H1 (cell line): Measurements from ENCODE around the gene SHTN1. TPM values are rescaled to one million over a fixed set of nuclear protein-coding genes. Genes with fewer than 3 reads are reported as not detected.

Experiments
- CTCF ChIA-PET: fragments of 300-600 bp; sonication (Branson Sonifier 250); formaldehyde crosslinking; loops from one replicate; lab custom pipeline; 2021; ENCODE audit not compliant: partially characterized antibody; lab: Charles Lee
- POLR2A ChIA-PET: fragments of 300-600 bp; sonication (Branson Sonifier 250); formaldehyde crosslinking; loops from one replicate; lab custom pipeline; 2021; ENCODE audit warnings: inconsistent platforms; ENCODE audit not compliant: partially characterized antibody; lab: Charles Lee
- DNase-seq, 2 experiments: peaks; one replicate each; pipeline versions ENCODE4 v3.0.0 to v3.0.0-alpha.2; 2010 to 2022; ENCODE audit warnings: low spot score in 2 of 2, low read depth in 1 of 2, mixed read lengths in 1 of 2
- FAIRE-seq: peaks from 2 replicates; lab custom pipeline; 2011; peaks lifted over from hg19 to GRCh38; lab: Jason Lieb, UNC
- H2AFZ ChIP-seq: 2 replicates; pipeline ENCODE4 v1.8.1; 2012; ENCODE audit warnings: low read length, inconsistent platforms
- H2AK5ac ChIP-seq: 2 replicates; pipeline ENCODE4 v1.6.1; 2013; ENCODE audit warnings: low read depth, low read length
- H2BK120ac ChIP-seq: replicated peaks from 2 replicates; pipeline ENCODE3; 2013; ENCODE audit warnings: low read depth, low read length, inconsistent platforms
- H2BK12ac ChIP-seq: 2 replicates; pipeline ENCODE4 v1.6.1; 2013; ENCODE audit warnings: low read depth, low read length
- H2BK15ac ChIP-seq: 2 replicates; pipeline ENCODE4 v1.6.1; 2013; ENCODE audit warnings: low read length
- H2BK20ac ChIP-seq: 2 replicates; pipeline ENCODE4 v1.6.1; 2013; ENCODE audit warnings: low read length
- H2BK5ac ChIP-seq: 2 replicates; pipeline ENCODE4 v1.6.1; 2013; ENCODE audit warnings: low read depth, low read length
- H3K14ac ChIP-seq: 2 replicates; pipeline ENCODE4 v1.6.1; 2013; ENCODE audit warnings: inconsistent platforms; ENCODE audit not compliant: insufficient read length
- H3K18ac ChIP-seq: 2 replicates; pipeline ENCODE4 v1.6.1; 2013; ENCODE audit warnings: low read length; ENCODE audit errors: extremely low read depth
- H3K23ac ChIP-seq: 2 replicates; pipeline ENCODE4 v1.6.1; 2013; ENCODE audit warnings: inconsistent platforms; ENCODE audit not compliant: insufficient read length
- H3K23me2 ChIP-seq: 2 replicates; pipeline ENCODE4 v1.6.1; 2013; ENCODE audit warnings: low read depth, low read length
- H3K27ac ChIP-seq: 2 replicates; pipeline ENCODE4 v1.6.1; 2011; ENCODE audit warnings: low read depth, low read length, inconsistent platforms
- H3K27me3 ChIP-seq, 4 experiments: replicated peaks in 1 of 4; 1 replicate in 1 of 4; 2 replicates in 3 of 4; pipeline versions ENCODE4 v1.6.1 to v1.8.1; 2011 to 2013; ENCODE audit warnings: low read length in 3 of 4, mild to moderate bottlenecking in 3 of 4, inconsistent platforms in 2 of 4, mixed read lengths in 2 of 4, moderate library complexity in 1 of 4; ENCODE audit not compliant: control insufficient read depth in 3 of 4, insufficient read depth in 3 of 4; ENCODE audit errors: extremely low read depth in 1 of 4
- H3K36me3 ChIP-seq, 4 experiments: 2 replicates each; pipeline versions ENCODE4 v1.6.1 to v1.8.1; 2011 to 2013; ENCODE audit warnings: mild to moderate bottlenecking in 4 of 4, low read length in 3 of 4, moderate library complexity in 2 of 4, control low read depth in 1 of 4, inconsistent platforms in 1 of 4; ENCODE audit not compliant: insufficient read depth in 4 of 4, control insufficient read depth in 2 of 4
- H3K4ac ChIP-seq: replicated peaks from 2 replicates; pipeline ENCODE3; 2013; ENCODE audit warnings: low read length, low read depth, mixed read lengths, inconsistent platforms; ENCODE audit not compliant: insufficient read length
- H3K4me1 ChIP-seq, 4 experiments: replicated peaks in 1 of 4; 1 replicate in 1 of 4; 2 replicates in 3 of 4; pipeline versions ENCODE4 v1.6.1 to v1.8.1; 2011 to 2013; ENCODE audit warnings: low read length in 3 of 4, inconsistent platforms in 2 of 4, mixed read lengths in 1 of 4; ENCODE audit not compliant: insufficient read depth in 4 of 4, control insufficient read depth in 3 of 4
- H3K4me2 ChIP-seq, 2 experiments: 2 replicates each; pipeline versions ENCODE4 v1.6.1 to v1.8.1; 2011 to 2013; ENCODE audit warnings: low read depth in 2 of 2, low read length in 2 of 2, control low read depth in 1 of 2, inconsistent platforms in 1 of 2, mild to moderate bottlenecking in 1 of 2; ENCODE audit not compliant: insufficient read depth in 1 of 2
- H3K4me3 ChIP-seq, 4 experiments: fragments of 200-600, 300-600 bp in 1 of 4; sonication (generic), shearing (Covaris generic), sonication (Bioruptor Twin) in 1 of 4; 2 replicates each; pipeline versions ENCODE4 v1.5.1 to v1.8.1; 2011 to 2016; ENCODE audit warnings: low read length in 4 of 4, low read depth in 3 of 4, control low read depth in 2 of 4, inconsistent platforms in 2 of 4, mild to moderate bottlenecking in 2 of 4, mixed read lengths in 1 of 4, moderate library complexity in 1 of 4; ENCODE audit not compliant: insufficient read depth in 2 of 4; ENCODE audit errors: extremely low read depth in 1 of 4
- H3K56ac ChIP-seq: replicated peaks from 2 replicates; pipeline ENCODE3; 2013; ENCODE audit warnings: low read depth, mild to moderate bottlenecking, mixed read lengths, low read length, inconsistent platforms; ENCODE audit not compliant: insufficient read length
- H3K79me1 ChIP-seq: 2 replicates; pipeline ENCODE4 v1.6.1; 2013; ENCODE audit warnings: low read depth, low read length, control low read depth
- H3K79me2 ChIP-seq, 2 experiments: 2 replicates each; pipeline versions ENCODE4 v1.6.1 to v1.8.1; 2012 to 2013; ENCODE audit warnings: low read length in 2 of 2, mild to moderate bottlenecking in 2 of 2, inconsistent platforms in 1 of 2; ENCODE audit not compliant: insufficient read depth in 2 of 2, control insufficient read depth in 1 of 2
- H3K9ac ChIP-seq, 4 experiments: replicated peaks in 1 of 4; 1 replicate in 1 of 4; 2 replicates in 3 of 4; pipeline versions ENCODE4 v1.6.1 to v1.8.1; 2011 to 2013; ENCODE audit warnings: low read depth in 3 of 4, low read length in 3 of 4, control low read depth in 2 of 4, mild to moderate bottlenecking in 2 of 4, moderate library complexity in 2 of 4, inconsistent platforms in 1 of 4; ENCODE audit errors: extremely low read depth in 1 of 4
- H3K9me3 ChIP-seq, 2 experiments: 2 replicates each; pipeline versions ENCODE4 v1.6.1 to v1.8.1; 2012 to 2013; ENCODE audit warnings: mild to moderate bottlenecking in 2 of 2, moderate library complexity in 2 of 2, control low read depth in 1 of 2, inconsistent platforms in 1 of 2, low read depth in 1 of 2, low read length in 1 of 2, mixed read lengths in 1 of 2; ENCODE audit not compliant: insufficient read depth in 2 of 2
- H4K20me1 ChIP-seq, 2 experiments: replicated peaks in 1 of 2; 2 replicates each; pipeline versions ENCODE3 to v1.8.1; 2011 to 2013; ENCODE audit warnings: inconsistent platforms in 2 of 2, low read length in 2 of 2, mild to moderate bottlenecking in 1 of 2; ENCODE audit not compliant: insufficient read depth in 2 of 2, control insufficient read depth in 1 of 2
- H4K5ac ChIP-seq: 2 replicates; pipeline ENCODE4 v1.6.1; 2013; ENCODE audit warnings: low read length, low read depth, mixed read lengths, inconsistent platforms; ENCODE audit not compliant: insufficient read length
- H4K8ac ChIP-seq: 2 replicates; pipeline ENCODE4 v1.8.0; 2013; ENCODE audit warnings: mild to moderate bottlenecking, moderate library complexity, low read length, inconsistent platforms; ENCODE audit not compliant: insufficient read depth; ENCODE audit errors: extremely low read depth
- H4K91ac ChIP-seq: replicated peaks from 2 replicates; pipeline ENCODE3; 2013; ENCODE audit warnings: low read length, mixed read lengths, inconsistent platforms; ENCODE audit not compliant: insufficient read length
- CHD1 ChIP-seq: IDR thresholded peaks from 2 replicates; pipeline ENCODE4 v1.6.1; 2012; ENCODE audit warnings: low read depth, low read length, improper control_type of control experiment
- EP300 ChIP-seq, 2 experiments: IDR thresholded peaks; 1 replicate in 1 of 2; 2 replicates in 1 of 2; pipeline ENCODE4 v1.6.1; 2011 to 2012; ENCODE audit warnings: low read depth in 2 of 2, low read length in 2 of 2, mild to moderate bottlenecking in 2 of 2, borderline replicate concordance in 1 of 2, inconsistent platforms in 1 of 2, moderate library complexity in 1 of 2
- GTF2F1 ChIP-seq: IDR thresholded peaks from 2 replicates; pipeline ENCODE4 v1.6.1; 2012; ENCODE audit warnings: low read depth, low read length, improper control_type of control experiment, borderline replicate concordance
- KDM1A ChIP-seq: fragments of 200-600, 300-600 bp; sonication (generic); IDR thresholded peaks from 2 replicates; pipeline ENCODE4 v1.7.1; 2016; ENCODE audit warnings: mild to moderate bottlenecking, low read length, borderline replicate concordance
- MAFK ChIP-seq: IDR thresholded peaks from 2 replicates; pipeline ENCODE4 v1.6.1; 2012; ENCODE audit warnings: low read depth, mild to moderate bottlenecking, improper control_type of control experiment, low read length
- RFX5 ChIP-seq: IDR thresholded peaks from 2 replicates; pipeline ENCODE4 v1.6.1; 2011; ENCODE audit warnings: low read depth, low read length, improper control_type of control experiment, borderline replicate concordance
- SAP30 ChIP-seq: fragments of 300-600 bp; sonication (generic); IDR thresholded peaks from 2 replicates; pipeline ENCODE4 v1.7.1; 2012; ENCODE audit warnings: low read length, moderate library complexity, mild to moderate bottlenecking, inconsistent platforms; ENCODE audit not compliant: insufficient read depth, insufficient replicate concordance
- SRF ChIP-seq: IDR thresholded peaks from 2 replicates; pipeline ENCODE4 v1.6.1; 2011; ENCODE audit warnings: mild to moderate bottlenecking, low read depth, low read length, moderate library complexity
- TBP ChIP-seq: IDR thresholded peaks from 2 replicates; pipeline ENCODE4 v1.6.1; 2011; ENCODE audit warnings: low read depth, low read length, improper control_type of control experiment
- WGBS, 2 experiments: shearing (Covaris generic) in 1 of 2; methylation state at CpG; one replicate each; pipeline versions ENCODE4 v1.1.6 to v1.1.7; 2013 to 2015; ENCODE audit warnings: low lambda C conversion rate in 2 of 2, mixed read lengths in 2 of 2, inconsistent platforms in 1 of 2, low coverage in 1 of 2, missing lambda C conversion rate in 1 of 2; ENCODE audit not compliant: insufficient replicate concordance in 2 of 2, insufficient coverage in 1 of 2, insufficient read length in 1 of 2; ENCODE audit errors: extremely low coverage in 1 of 2, missing lambda C conversion rate in 1 of 2; 5-methylcytosine and 5-hydroxymethylcytosine counted together
- polyA plus RNA-seq, 7 experiments: library from polyadenylated mRNA; depleted of rRNA in 3 of 7; stranded (reverse) in 5 of 7; unstranded in 2 of 7; fragments of >200 nt in 5 of 7; fragments of 200-250 nt in 2 of 7; gene quantifications; 1 replicate in 5 of 7; 2 replicates in 1 of 7; 4 replicates in 1 of 7; pipeline versions ENCODE4 v1.2.1 to v1.2.3, GENCODE V29; 2011 to 2013; ENCODE audit warnings: missing spikeins in 2 of 7, mixed read lengths in 2 of 7
- total RNA-seq: library from RNA; stranded (reverse); fragmentation: NEBNext Ultra II Directional; extraction: Animal tissue kit (Norgen Biotek cat#: 25700); gene quantifications from 2 replicates; pipeline ENCODE4 v1.2.1, GENCODE V29; 2021

SHTN1 gene
- total and polyA plus RNA-seq, 2 of the 8 experiments (the other 6 are each of a cell fraction or from before 2014, with no cell fraction given): 3.3 to 12.7 TPM

GRCh38 chr10:116973371-116973905, 31.5 kb downstream of the SHTN1 start:
- H2AFZ ChIP-seq: no peak overlapping the region
- H2BK120ac ChIP-seq: no peak overlapping the region
- H2AK5ac ChIP-seq: no peak overlapping the region
- peaks cover 0 to 9% (median 2%) of the 10 kb centered on the region in 4 experiments; a peak in 4 of 7 replicates for H3K4me1 ChIP-seq
- no peak overlapping the region for H3K9ac ChIP-seq
- no peaks in the 10 kb centered on the region; the same call in 1 of the 2 replicates for H3K79me1 ChIP-seq
- POLR2A ChIA-PET: no interaction called here
- no peak overlapping the region for H4K5ac ChIP-seq
- no peak overlapping the region for H4K8ac ChIP-seq
- CTCF ChIA-PET: no interaction called here
- no peak overlapping the region for H2BK15ac ChIP-seq
- H3K18ac ChIP-seq: no peak overlapping the region
- H2BK5ac ChIP-seq: no peak overlapping the region
- peaks cover 0 to 3% (median 0%) of the 10 kb centered on the region in 4 experiments; a peak in 1 of 8 replicates for H3K36me3 ChIP-seq
- no peak overlapping the region for H3K4me3 ChIP-seq
- H2BK20ac ChIP-seq: no peak overlapping the region
- H3K9me3 ChIP-seq: no peaks in the 10 kb centered on the region
- no peaks in the 10 kb centered on the region for H4K20me1 ChIP-seq
- no peak overlapping the region for H4K91ac ChIP-seq
- no peaks in the 10 kb centered on the region for H3K27me3 ChIP-seq
- no peak overlapping the region for H3K14ac ChIP-seq
- no peak for DNase-seq
- H3K56ac ChIP-seq: no peak overlapping the region
- no peaks in the 10 kb centered on the region for H3K79me2 ChIP-seq
- no peak overlapping the region for H3K4ac ChIP-seq
- no peak overlapping the region for H3K27ac ChIP-seq
- no peak for FAIRE-seq
- no peaks in the 10 kb centered on the region for H3K23me2 ChIP-seq
- no peak overlapping the region for H3K23ac ChIP-seq
- no peak overlapping the region for H2BK12ac ChIP-seq
- no peak overlapping the region for H3K4me2 ChIP-seq
- no peak for TF ChIP-seq TBP
- TF ChIP-seq KDM1A: no peak
- no peak for TF ChIP-seq SRF
- no peak for TF ChIP-seq CHD1
- no peak for TF ChIP-seq RFX5
- no peak for TF ChIP-seq EP300 (IDR thresholded peaks at IDR 0.05; ENCODE audit: borderline replicate concordance in 1 of 2, low read depth in 2 of 2, low read length in 2 of 2)
- TF ChIP-seq MAFK: no peak
- TF ChIP-seq SAP30: no peak
- TF ChIP-seq GTF2F1: no peak
- WGBS, 2 experiments: 91% methylated on average over 4 of the region's 4 CpGs; no CpG with 5 or more reads in 1 of the 2 experiments
